B cell (primary cell): ENCODE results near the gene KAT2A. TPM values are rescaled to one million over a fixed set of nuclear protein-coding genes. Genes with fewer than 3 reads are reported as not detected.

Source experiments
- ATAC-seq: fragments of 200-7000 bp; cut with Tn5 transposase; one replicate; pipeline ENCODE4 v1.10.0; 2021; ENCODE audit warnings: low read depth, mild to moderate bottlenecking, moderate number of reproducible peaks, moderate library complexity
- CTCF ChIA-PET: fragments of 350-600 bp; sonication (Branson Sonifier 250); formaldehyde crosslinking; loops from one replicate; lab custom pipeline; 2021; ENCODE audit warnings: antibody characterized with exemption, inconsistent platforms; lab: Charles Lee
- POLR2A ChIA-PET: fragments of 350-600 bp; sonication (Branson Sonifier 250); formaldehyde crosslinking; loops from one replicate; lab custom pipeline; 2021; ENCODE audit warnings: antibody characterized with exemption; lab: Charles Lee
- DNase-seq: peaks from one replicate; pipeline ENCODE4 v3.0.0; 2013
- H2AFZ ChIP-seq: 2 replicates; pipeline ENCODE4 v1.6.1; 2012; ENCODE audit warnings: mild to moderate bottlenecking, low read depth, low read length; ENCODE audit not compliant: insufficient read depth, poor library complexity, severe bottlenecking
- H3K27ac ChIP-seq, 2 donors: 1 replicate in 1 of 2; 2 replicates in 1 of 2; pipeline ENCODE4 v1.5.1; 2012 to 2013; ENCODE audit warnings: low read length in 2 of 2, mild to moderate bottlenecking in 2 of 2, moderate library complexity in 1 of 2
- H3K27me3 ChIP-seq, 4 experiments: fragments of 200-600 bp in 1 of 4; sonication (generic) in 1 of 4; replicated peaks in 1 of 4; 1 replicate in 2 of 4; 2 replicates in 2 of 4; pipeline versions ENCODE4 v1.6.1 to v1.7.0; 2013 to 2016; ENCODE audit warnings: low read length in 3 of 4, mild to moderate bottlenecking in 2 of 4, mixed read lengths in 1 of 4, moderate library complexity in 1 of 4; ENCODE audit not compliant: insufficient read depth in 4 of 4, control insufficient read depth in 3 of 4; ENCODE audit errors: control extremely low read depth in 1 of 4
- H3K36me3 ChIP-seq, 2 experiments: replicated peaks in 1 of 2; 1 replicate in 1 of 2; 2 replicates in 1 of 2; pipeline versions ENCODE4 v1.6.1 to v1.7.1; 2013; ENCODE audit warnings: low read length in 1 of 2; ENCODE audit not compliant: insufficient read depth in 2 of 2, control insufficient read depth in 1 of 2; ENCODE audit errors: control extremely low read depth in 1 of 2, extremely low read depth in 1 of 2
- H3K4me1 ChIP-seq, 2 donors: fragments of 200-600 bp in 1 of 2; sonication (generic) in 1 of 2; 1 replicate in 1 of 2; 2 replicates in 1 of 2; pipeline versions ENCODE4 v1.5.1 to v1.6.1; 2013 to 2017; ENCODE audit warnings: low read length in 2 of 2; ENCODE audit not compliant: control insufficient read depth in 2 of 2, insufficient read depth in 2 of 2
- H3K4me2 ChIP-seq: replicated peaks from 2 replicates; pipeline ENCODE3; 2012; ENCODE audit warnings: mild to moderate bottlenecking, low read depth, low read length; ENCODE audit not compliant: poor library complexity, severe bottlenecking
- H3K4me3 ChIP-seq, 5 experiments: fragments of 200-600 bp in 1 of 5; sonication (generic) in 1 of 5; 1 replicate in 3 of 5; 2 replicates in 2 of 5; pipeline versions ENCODE4 v1.5.1 to v1.7.0; 2011 to 2016; ENCODE audit warnings: low read length in 4 of 5, mild to moderate bottlenecking in 4 of 5, low read depth in 2 of 5, control low read depth in 1 of 5, moderate library complexity in 1 of 5; ENCODE audit not compliant: insufficient read depth in 1 of 5; ENCODE audit errors: control extremely low read depth in 1 of 5, extremely low read depth in 1 of 5
- H3K79me2 ChIP-seq: fragments of 200-600 bp; sonication (generic); one replicate; pipeline ENCODE4 v1.6.0; 2016; ENCODE audit warnings: low read length; ENCODE audit not compliant: control insufficient read depth, insufficient read depth
- H3K9ac ChIP-seq: fragments of 200-600 bp; sonication (generic); 2 replicates; pipeline ENCODE4 v1.6.1; 2017; ENCODE audit warnings: mild to moderate bottlenecking, low read length, moderate library complexity
- H3K9me3 ChIP-seq, 3 donors: one replicate each; pipeline versions ENCODE4 v1.6.1 to v1.7.1; 2013; ENCODE audit warnings: low read length in 2 of 3; ENCODE audit not compliant: control insufficient read depth in 2 of 3, insufficient read depth in 1 of 3; ENCODE audit errors: control extremely low read depth in 1 of 3
- H4K20me1 ChIP-seq: 2 replicates; pipeline ENCODE4 v1.6.0; 2012; ENCODE audit warnings: mild to moderate bottlenecking, low read length; ENCODE audit not compliant: insufficient read depth, control insufficient read depth, poor library complexity, severe bottlenecking
- H3K27ac Mint-ChIP-seq: one replicate; pipeline ENCODE4 v1.8.0; 2021; ENCODE audit warnings: mixed read lengths
- H3K27me3 Mint-ChIP-seq: one replicate; pipeline ENCODE4 v1.8.0; 2021; ENCODE audit warnings: mixed read lengths
- H3K4me1 Mint-ChIP-seq: one replicate; pipeline ENCODE4 v1.8.0; 2021; ENCODE audit warnings: mixed read lengths
- H3K4me3 Mint-ChIP-seq: one replicate; pipeline ENCODE4 v1.8.0; 2021; ENCODE audit warnings: mixed read lengths
- H3K9me3 Mint-ChIP-seq: one replicate; pipeline ENCODE4 v1.8.0; 2022; ENCODE audit warnings: mixed read lengths; ENCODE audit not compliant: insufficient read depth
- EZH2 ChIP-seq: IDR thresholded peaks from 2 replicates; pipeline ENCODE4 v1.6.1; 2012; ENCODE audit warnings: borderline replicate concordance, low read depth, mild to moderate bottlenecking, moderate library complexity, low read length; ENCODE audit not compliant: insufficient read depth, poor library complexity, severe bottlenecking
- WGBS: methylation state at CpG from one replicate; pipeline ENCODE4 v1.1.5; 2013; ENCODE audit warnings: missing lambda C conversion rate; ENCODE audit not compliant: insufficient coverage; 5-methylcytosine and 5-hydroxymethylcytosine counted together
- intact Hi-C: fragments of 100-400 bp; cut with micrococcal nuclease; formaldehyde crosslinking; loops from one replicate; pipeline ENCODE4 v1.10.0; 2022
- polyA plus RNA-seq: library from polyadenylated mRNA; depleted of rRNA; stranded (reverse); fragments of >200 nt; gene quantifications from 2 replicates; pipeline ENCODE4 v1.2.3, GENCODE V29; 2012
- total RNA-seq, 2 donors: library from RNA; stranded (reverse); fragments of 120-200 nt in 1 of 2; gene quantifications; 1 replicate in 1 of 2; 2 replicates in 1 of 2; pipeline versions ENCODE4 v1.2.3 to v1.2.4, GENCODE V29; 2013 to 2022
- TF ChIP-seq, protein P1 (sequence below): fragments of 200-600 bp; IDR thresholded peaks from one replicate; pipeline ENCODE4 v1.8.0; 2022; ENCODE audit warnings: antibody characterized with exemption, mild to moderate bottlenecking

Gene KAT2A
- total and polyA plus RNA-seq, 2 donors (not counting 1 experiment from before 2014, with no cell fraction given): 66.3 to 155 TPM

DNA sequence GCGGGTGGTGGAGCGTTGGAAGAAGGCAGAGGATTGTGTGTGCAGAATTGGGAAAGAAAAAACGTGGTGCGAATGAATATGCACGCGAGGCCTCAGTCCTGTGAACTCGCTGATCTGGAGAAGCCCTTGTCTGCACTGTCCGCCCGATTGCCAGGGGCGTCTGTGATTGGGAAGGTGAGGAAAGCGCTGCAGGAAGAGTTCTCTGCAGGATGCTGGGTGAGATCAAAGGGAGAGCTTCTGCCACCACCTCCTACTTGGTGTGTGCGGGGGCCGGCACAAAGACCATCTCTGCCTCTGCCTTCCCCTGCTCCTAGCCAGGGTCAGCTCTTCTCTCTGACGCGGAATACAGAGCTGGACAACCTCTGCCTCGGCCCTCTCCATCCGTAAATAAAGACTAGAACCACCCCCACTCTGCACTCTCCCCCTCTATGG, 34.5 kb upstream of the KAT2A start:
- CTCF ChIA-PET: interaction anchor here (0.6 to 1.1 kb wide), 2 partner anchors 88 to 131 kb away, joined by 3 read pairs; no protein-coding TSS in a partner anchor
- Mint-ChIP-seq H3K27ac (peak overlapping the region; percentile 50), H3K4me3 (peak overlapping the region; percentile 94), H3K4me1 (peaks cover 34% of the 10 kb centered on the region), H3K9me3 (no peaks in the 10 kb centered on the region), H3K27me3 (no peaks in the 10 kb centered on the region)
- peak overlapping the region; percentile 68 for H3K4me2 ChIP-seq
- peaks cover 0 to 4% of the 10 kb centered on the region in 2 experiments for H3K36me3 ChIP-seq
- no peaks in the 10 kb centered on the region for H3K27me3 ChIP-seq
- ATAC-seq: no peak
- peak overlapping the region; percentile 57 for H2AFZ ChIP-seq
- intact Hi-C loops: loop anchor here (1.0 to 2.0 kb wide), 7 partner anchors 23 to 189 kb away; partner anchors contain the start of genes CNP, DHX58, DNAJC7 and KAT2A
- H3K9me3 ChIP-seq: peaks cover 0 to 16% (median 0%) of the 10 kb centered on the region in 3 donors
- peaks cover 14 to 23% of the 10 kb centered on the region in 2 donors for H3K4me1 ChIP-seq
- 69% methylated on average over 16 of the region's 17 CpGs for WGBS
- H3K4me3 ChIP-seq: peak overlapping the region in 4 of 5 experiments; percentile 46 to 100 (median 80)
- POLR2A ChIA-PET: interaction anchor here (0.7 kb wide), 1 partner anchor 95 kb away, joined by 3 read pairs; no protein-coding TSS in a partner anchor
- peaks cover 42% of the 10 kb centered on the region for H3K79me2 ChIP-seq
- H3K9ac ChIP-seq: peak overlapping the region; percentile 99
- no peak for DNase-seq
- H3K27ac ChIP-seq: no peak overlapping the region
- TF ChIP-seq, protein P1, sequence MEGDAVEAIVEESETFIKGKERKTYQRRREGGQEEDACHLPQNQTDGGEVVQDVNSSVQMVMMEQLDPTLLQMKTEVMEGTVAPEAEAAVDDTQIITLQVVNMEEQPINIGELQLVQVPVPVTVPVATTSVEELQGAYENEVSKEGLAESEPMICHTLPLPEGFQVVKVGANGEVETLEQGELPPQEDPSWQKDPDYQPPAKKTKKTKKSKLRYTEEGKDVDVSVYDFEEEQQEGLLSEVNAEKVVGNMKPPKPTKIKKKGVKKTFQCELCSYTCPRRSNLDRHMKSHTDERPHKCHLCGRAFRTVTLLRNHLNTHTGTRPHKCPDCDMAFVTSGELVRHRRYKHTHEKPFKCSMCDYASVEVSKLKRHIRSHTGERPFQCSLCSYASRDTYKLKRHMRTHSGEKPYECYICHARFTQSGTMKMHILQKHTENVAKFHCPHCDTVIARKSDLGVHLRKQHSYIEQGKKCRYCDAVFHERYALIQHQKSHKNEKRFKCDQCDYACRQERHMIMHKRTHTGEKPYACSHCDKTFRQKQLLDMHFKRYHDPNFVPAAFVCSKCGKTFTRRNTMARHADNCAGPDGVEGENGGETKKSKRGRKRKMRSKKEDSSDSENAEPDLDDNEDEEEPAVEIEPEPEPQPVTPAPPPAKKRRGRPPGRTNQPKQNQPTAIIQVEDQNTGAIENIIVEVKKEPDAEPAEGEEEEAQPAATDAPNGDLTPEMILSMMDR: no peak
- TF ChIP-seq EZH2: no peak
- peaks cover 38% of the 10 kb centered on the region for H4K20me1 ChIP-seq
